Peyer's patch (tissue), 4 donors: ENCODE measurements around the gene GNMT. TPM values are rescaled to one million over a fixed set of nuclear protein-coding genes. Genes with fewer than 3 reads are reported as not detected.

Experiments
- DNase-seq, 3 donors: peaks; one replicate each; pipeline ENCODE4 v3.0.0-alpha.2; 2017 to 2019
- H3K27ac ChIP-seq, 4 donors: fragments of 200-600 bp; sonication (generic); one replicate each; pipeline ENCODE4 v1.5.1; 2016 to 2019
- H3K27me3 ChIP-seq, 2 donors: fragments of 200-600 bp; sonication (generic); one replicate each; pipeline ENCODE4 v1.5.1; 2019
- H3K36me3 ChIP-seq, 3 donors: fragments of 200-600 bp; sonication (generic); one replicate each; pipeline ENCODE4 v1.5.1; 2016 to 2019
- H3K4me1 ChIP-seq, 4 donors: fragments of 200-600 bp; sonication (generic); one replicate each; pipeline ENCODE4 v1.5.1; 2016 to 2019
- H3K4me3 ChIP-seq, 4 donors: fragments of 200-600 bp; sonication (generic); 1 replicate in 3 of 4; 2 replicates in 1 of 4; pipeline ENCODE4 v1.5.1; 2016 to 2019; ENCODE audit warnings: mild to moderate bottlenecking in 1 of 4
- H3K9me3 ChIP-seq, 4 donors: fragments of 200-600 bp; sonication (generic); one replicate each; pipeline ENCODE4 v1.5.1; 2016 to 2019; ENCODE audit warnings: mild to moderate bottlenecking in 1 of 4
- CTCF ChIP-seq, 6 experiments: fragments of 450-650 bp in 4 of 6; fragments of 200-600 bp in 2 of 6; sonication (generic) in 1 of 6; IDR thresholded peaks; one replicate each; pipeline ENCODE4 v1.5.1; 2017 to 2019; ENCODE audit warnings: antibody characterized with exemption in 6 of 6, mild to moderate bottlenecking in 3 of 6, moderate library complexity in 1 of 6
- POLR2A ChIP-seq, 2 donors: fragments of 450-650 bp; IDR thresholded peaks; one replicate each; pipeline ENCODE4 v1.5.1; 2017; ENCODE audit warnings: antibody characterized with exemption in 2 of 2, mild to moderate bottlenecking in 2 of 2, moderate library complexity in 2 of 2
- total RNA-seq, 4 donors: library from RNA; depleted of rRNA; stranded (reverse); fragments of >200 nt; gene quantifications; one replicate each; pipeline ENCODE4 v1.1.0, GENCODE V29; 2016

The GNMT gene
- total RNA-seq, 4 donors from 2014 or later: 4.3 TPM; not detected in 3

GRCh38 chr6:43012364-43012763, 51.8 kb downstream of the GNMT start:
- Histone ChIP-seq H3K27me3 (no peaks in the 10 kb centered on the region), H3K27ac (no peak overlapping the region), H3K4me3 (no peak overlapping the region), H3K36me3 (peaks cover 0 to 52% (median 0%) of the 10 kb centered on the region in 3 donors), H3K4me1 (peaks cover 0 to 39% (median 10%) of the 10 kb centered on the region in 4 donors), H3K9me3 (no peaks in the 10 kb centered on the region)
- DNase-seq: no peak
- TF ChIP-seq POLR2A (IDR thresholded peaks at IDR 0.05) (no peak), CTCF (IDR thresholded peaks at IDR 0.05) (no peak)

- DNase-seq: no peak
- Histone ChIP-seq H3K4me3 (peak overlapping the region; percentile 58 to 89 (median 66)), H3K9me3 (no peaks in the 10 kb centered on the region), H3K4me1 (peaks cover 0 to 41% (median 10%) of the 10 kb centered on the region in 4 donors), H3K27me3 (no peaks in the 10 kb centered on the region), H3K36me3 (peaks cover 0 to 52% (median 0%) of the 10 kb centered on the region in 3 donors), H3K27ac (peak overlapping the region; percentile 72 to 83 (median 76))
- TF ChIP-seq CTCF (IDR thresholded peaks at IDR 0.05) (no peak), POLR2A (IDR thresholded peaks at IDR 0.05) (no peak)
Measured at GRCh38 chr6:43013097-43013842, 52.7 kb downstream of the GNMT start.

Other genes with a start within 250 kb of the GNMT start
- gene PRPH2, start 238.2 kb upstream of the GNMT start, total RNA-seq: 1 to 10 TPM in 2 of 4 donors, under 1 TPM in 1, not detected in 1; 0.67 to 9.9 (median 1.3) TPM
- 10 to 100 TPM; 23.1 to 36.4 (median 30.7) TPM for gene TBCC, start 214.7 kb upstream of the GNMT start, total RNA-seq
- 10 to 100 TPM; 15.3 to 20.1 (median 17.1) TPM for gene BICRAL, start 178.7 kb upstream of the GNMT start, total RNA-seq
- gene RPL7L1, start 81.1 kb upstream of the GNMT start, total RNA-seq: 10 to 100 TPM; 49.6 to 67.0 (median 53.2) TPM
- gene PTCRA, start 44.7 kb upstream of the GNMT start, total RNA-seq: not detected
- gene CNPY3, start 31.3 kb upstream of the GNMT start, total RNA-seq: 100 to 1,000 TPM in 1 of 4 donors, 10 to 100 TPM in 3; 27.8 to 101 (median 47.9) TPM
- 10 to 100 TPM; 19.0 to 61.3 (median 39.0) TPM for gene PEX6, start 18.4 kb downstream of the GNMT start, total RNA-seq
- 100 to 1,000 TPM in 3 of 4 donors, 10 to 100 TPM in 1; 84.2 to 177 (median 152) TPM for gene PPP2R5D, start 23.8 kb downstream of the GNMT start, total RNA-seq
- gene MEA1, start 53.2 kb downstream of the GNMT start, total RNA-seq: 10 to 100 TPM; 34.3 to 40.4 (median 36.1) TPM
- gene KLHDC3, start 53.5 kb downstream of the GNMT start, total RNA-seq: 10 to 100 TPM; 38.8 to 59.2 (median 52.6) TPM
- gene RRP36, start 60.9 kb downstream of the GNMT start, total RNA-seq: 10 to 100 TPM; 39.2 to 75.9 (median 50.4) TPM
- gene CUL7, start 93.1 kb downstream of the GNMT start, total RNA-seq: 10 to 100 TPM; 19.4 to 33.0 (median 23.1) TPM
- gene MRPL2, start 98.7 kb downstream of the GNMT start, total RNA-seq: 10 to 100 TPM; 19.0 to 40.8 (median 22.1) TPM
- 100 to 1,000 TPM in 3 of 4 donors, 10 to 100 TPM in 1; 50.3 to 214 (median 183) TPM for gene KLC4, start 98.9 kb downstream of the GNMT start, total RNA-seq
- gene PTK7, start 115.6 kb downstream of the GNMT start, total RNA-seq: 10 to 100 TPM in 3 of 4 donors, 1 to 10 TPM in 1; 4.4 to 22.3 (median 18.3) TPM
- gene SRF, start 210.5 kb downstream of the GNMT start, total RNA-seq: 10 to 100 TPM; 23.1 to 29.7 (median 26.4) TPM
- 100 to 1,000 TPM in 1 of 4 donors, 10 to 100 TPM in 3; 55.5 to 114 (median 85.5) TPM for gene CUL9, start 221.4 kb downstream of the GNMT start, total RNA-seq